HepG2 (cell line): ENCODE results near the gene DHH. TPM values are rescaled to one million over a fixed set of nuclear protein-coding genes. Genes with fewer than 3 reads are reported as not detected.

ENCODE experiments used
- ARID2 ChIP-seq: sonication (generic); formaldehyde crosslinking; IDR thresholded peaks from 2 replicates; pipeline ENCODE4 v1.8.1; 2022; ENCODE audit warnings: mild to moderate bottlenecking, missing genetic modification reagents, borderline replicate concordance
- CHD4 ChIP-seq: fragments of 200-600 bp; sonication (generic); IDR thresholded peaks from 2 replicates; pipeline ENCODE4 v1.7.0; 2017; ENCODE audit warnings: mild to moderate bottlenecking, low read length, borderline replicate concordance
- FOXP1 ChIP-seq, 2 experiments: fragments of 450-650 bp in 1 of 2; IDR thresholded peaks; 2 replicates each; pipeline ENCODE4 v1.6.1; 2017 to 2018; ENCODE audit warnings: antibody characterized with exemption in 1 of 2
- HOXA7 ChIP-seq: sonication (generic); formaldehyde crosslinking; IDR thresholded peaks from 2 replicates; pipeline ENCODE4 v1.8.1; 2022; ENCODE audit warnings: mild to moderate bottlenecking, missing genetic modification reagents, moderate library complexity
- MAF1 ChIP-seq: sonication (generic); formaldehyde crosslinking; IDR thresholded peaks from 2 replicates; pipeline ENCODE4 v1.5.0; 2020; ENCODE audit warnings: missing genetic modification reagents, borderline replicate concordance
- NFE2L2 ChIP-seq: fragments of 150-350 bp; IDR thresholded peaks from 2 replicates; pipeline ENCODE4 v1.6.1; 2014; ENCODE audit warnings: low read length
- NR2C2 ChIP-seq: sonication (generic); formaldehyde crosslinking; IDR thresholded peaks from 2 replicates; pipeline ENCODE4 v1.4.0; 2020; ENCODE audit warnings: missing genetic modification reagents, mild to moderate bottlenecking, moderate library complexity, borderline replicate concordance
- RAD21 ChIP-seq: fragments of 450-650 bp; formaldehyde crosslinking; IDR thresholded peaks from 2 replicates; pipeline ENCODE4 v1.5.0; 2020; ENCODE audit warnings: mild to moderate bottlenecking
- TAF15 ChIP-seq: fragments of 200-400 bp; formaldehyde crosslinking; IDR thresholded peaks from one replicate; pipeline ENCODE4 v1.6.1; 2018; ENCODE audit warnings: mild to moderate bottlenecking, low read depth, low read length; ENCODE audit not compliant: poor library complexity, severe bottlenecking
- XRCC5 ChIP-seq: fragments of 200-400 bp; formaldehyde crosslinking; optimal IDR thresholded peaks from 2 replicates; pipeline ENCODE3; 2017; ENCODE audit warnings: mild to moderate bottlenecking, low read length
- ZNF20 ChIP-seq: sonication (generic); formaldehyde crosslinking; IDR thresholded peaks from 2 replicates; pipeline ENCODE4 v1.4.0; 2020; ENCODE audit warnings: mild to moderate bottlenecking, moderate library complexity, missing genetic modification reagents
- ZNF629 ChIP-seq: sonication (generic); formaldehyde crosslinking; conservative IDR thresholded peaks from 2 replicates; pipeline ENCODE4 v1.5.0; 2020; ENCODE audit warnings: missing genetic modification reagents
- ZNF703 ChIP-seq: sonication (generic); formaldehyde crosslinking; IDR thresholded peaks from 2 replicates; pipeline ENCODE4 v1.5.1; 2020; ENCODE audit warnings: missing genetic modification reagents, mild to moderate bottlenecking, moderate library complexity, borderline replicate concordance
- ZNF768 ChIP-seq: sonication (generic); formaldehyde crosslinking; IDR thresholded peaks from 2 replicates; pipeline ENCODE4 v1.4.0; 2020; ENCODE audit warnings: missing genetic modification reagents
- ZNF788 ChIP-seq: sonication (generic); formaldehyde crosslinking; IDR thresholded peaks from 2 replicates; pipeline ENCODE4 v1.5.0; 2020; ENCODE audit warnings: mild to moderate bottlenecking, missing genetic modification reagents, borderline replicate concordance
- polyA plus RNA-seq, 8 experiments: library from polyadenylated mRNA; depleted of rRNA in 3 of 8; stranded (reverse) in 7 of 8; unstranded in 1 of 8; fragments of >200 nt; fragmentation: Illumina TruSeq in 4 of 8; extraction: Trizol in 4 of 8; gene quantifications; 2 replicates each; pipeline versions ENCODE4 v1.2.1 to v1.2.3, GENCODE V29; 2011 to 2016; ENCODE audit warnings: low read depth in 4 of 8, missing spikeins in 1 of 8, mixed read lengths in 1 of 8; ENCODE audit not compliant: insufficient read depth in 1 of 8
- total RNA-seq, 5 experiments: library from RNA; depleted of rRNA; stranded (reverse); fragments of >200 nt; fragmentation: Illumina TruSeq; extraction: Trizol; gene quantifications; 2 replicates each; pipeline ENCODE4 v1.2.3, GENCODE V29; 2016; ENCODE audit warnings: low read depth in 1 of 5
- TF ChIP-seq, protein P1 (sequence below): sonication (generic); formaldehyde crosslinking; IDR thresholded peaks from 2 replicates; pipeline ENCODE4 v1.4.0; 2020; ENCODE audit warnings: missing genetic modification reagents
- TF ChIP-seq, protein P2 (sequence below): sonication (generic); formaldehyde crosslinking; IDR thresholded peaks from 2 replicates; pipeline ENCODE4 v1.5.1; 2020; ENCODE audit warnings: missing genetic modification reagents, mild to moderate bottlenecking, borderline replicate concordance
- TF ChIP-seq, protein P3 (sequence below): sonication (generic); formaldehyde crosslinking; IDR thresholded peaks from 2 replicates; pipeline ENCODE4 v1.4.0; 2020; ENCODE audit warnings: missing genetic modification reagents, mild to moderate bottlenecking, borderline replicate concordance
- TF ChIP-seq, protein P4 (sequence below): IDR thresholded peaks from 2 replicates; pipeline ENCODE4 v1.6.1; 2016
- TF ChIP-seq, protein P5 (sequence below): sonication (generic); formaldehyde crosslinking; IDR thresholded peaks from 2 replicates; pipeline ENCODE4 v1.5.0; 2020; ENCODE audit warnings: mild to moderate bottlenecking, missing genetic modification reagents

The DHH gene
- total and polyA plus RNA-seq, 2 of the 13 experiments (the other 11 are each of a cell fraction or from before 2014, with no cell fraction given) = not detected

DNA sequence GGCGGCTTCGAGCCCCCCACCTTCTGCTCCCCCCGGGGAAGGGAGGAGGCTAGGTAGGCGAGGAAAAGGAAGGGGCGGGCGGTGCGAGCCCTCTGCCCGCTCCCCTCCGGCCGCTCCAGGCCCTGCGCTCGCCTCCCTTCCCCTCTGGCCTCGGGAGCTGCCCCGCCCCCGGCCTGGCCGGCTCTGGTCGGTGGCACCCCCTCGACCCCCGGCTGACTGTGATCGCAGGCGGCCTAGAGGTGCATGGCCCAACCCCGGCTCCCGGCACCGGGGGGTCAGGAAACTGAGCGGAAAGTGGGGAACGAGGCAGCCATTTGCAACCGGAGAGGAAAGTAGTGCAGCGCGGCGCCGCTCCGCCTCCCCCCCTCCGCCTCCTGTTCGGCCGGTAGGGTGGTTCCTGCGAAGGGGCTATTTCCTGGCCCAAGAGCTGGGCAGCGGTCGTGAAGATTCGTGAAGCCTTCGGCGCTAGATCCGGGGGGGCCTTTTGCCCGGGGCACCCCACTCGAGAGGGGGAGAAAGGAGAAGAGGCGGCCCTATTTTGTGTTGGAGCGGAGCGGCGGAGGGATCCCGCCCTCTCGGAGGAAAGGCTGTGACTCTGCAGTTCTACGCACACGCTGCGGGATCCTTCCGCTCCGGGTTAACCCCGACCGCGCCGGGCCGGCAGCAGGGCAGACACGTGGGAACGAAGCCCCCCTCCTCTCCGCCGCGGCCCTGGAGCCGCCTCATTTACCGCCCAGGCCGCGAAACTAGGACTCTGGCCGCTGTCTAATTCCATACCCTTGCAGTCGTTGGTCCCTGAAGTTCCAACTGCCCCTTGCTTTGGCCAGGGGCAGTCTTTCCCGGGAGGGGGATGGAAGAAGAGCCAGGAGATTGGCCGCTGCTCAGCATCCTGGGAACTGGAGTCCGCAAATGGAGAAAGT, 34.1 kb downstream of the DHH start, which contains the start of gene KMT2D (continued):
- TF ChIP-seq, protein P1, sequence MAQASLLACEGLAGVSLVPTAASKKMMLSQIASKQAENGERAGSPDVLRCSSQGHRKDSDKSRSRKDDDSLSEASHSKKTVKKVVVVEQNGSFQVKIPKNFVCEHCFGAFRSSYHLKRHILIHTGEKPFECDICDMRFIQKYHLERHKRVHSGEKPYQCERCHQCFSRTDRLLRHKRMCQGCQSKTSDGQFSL (CRISPR knock-in tag) = peak; percentile 91
- TF ChIP-seq, protein P2, sequence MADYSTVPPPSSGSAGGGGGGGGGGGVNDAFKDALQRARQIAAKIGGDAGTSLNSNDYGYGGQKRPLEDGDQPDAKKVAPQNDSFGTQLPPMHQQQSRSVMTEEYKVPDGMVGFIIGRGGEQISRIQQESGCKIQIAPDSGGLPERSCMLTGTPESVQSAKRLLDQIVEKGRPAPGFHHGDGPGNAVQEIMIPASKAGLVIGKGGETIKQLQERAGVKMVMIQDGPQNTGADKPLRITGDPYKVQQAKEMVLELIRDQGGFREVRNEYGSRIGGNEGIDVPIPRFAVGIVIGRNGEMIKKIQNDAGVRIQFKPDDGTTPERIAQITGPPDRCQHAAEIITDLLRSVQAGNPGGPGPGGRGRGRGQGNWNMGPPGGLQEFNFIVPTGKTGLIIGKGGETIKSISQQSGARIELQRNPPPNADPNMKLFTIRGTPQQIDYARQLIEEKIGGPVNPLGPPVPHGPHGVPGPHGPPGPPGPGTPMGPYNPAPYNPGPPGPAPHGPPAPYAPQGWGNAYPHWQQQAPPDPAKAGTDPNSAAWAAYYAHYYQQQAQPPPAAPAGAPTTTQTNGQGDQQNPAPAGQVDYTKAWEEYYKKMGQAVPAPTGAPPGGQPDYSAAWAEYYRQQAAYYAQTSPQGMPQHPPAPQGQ = no peak
- TF ChIP-seq, protein P3, sequence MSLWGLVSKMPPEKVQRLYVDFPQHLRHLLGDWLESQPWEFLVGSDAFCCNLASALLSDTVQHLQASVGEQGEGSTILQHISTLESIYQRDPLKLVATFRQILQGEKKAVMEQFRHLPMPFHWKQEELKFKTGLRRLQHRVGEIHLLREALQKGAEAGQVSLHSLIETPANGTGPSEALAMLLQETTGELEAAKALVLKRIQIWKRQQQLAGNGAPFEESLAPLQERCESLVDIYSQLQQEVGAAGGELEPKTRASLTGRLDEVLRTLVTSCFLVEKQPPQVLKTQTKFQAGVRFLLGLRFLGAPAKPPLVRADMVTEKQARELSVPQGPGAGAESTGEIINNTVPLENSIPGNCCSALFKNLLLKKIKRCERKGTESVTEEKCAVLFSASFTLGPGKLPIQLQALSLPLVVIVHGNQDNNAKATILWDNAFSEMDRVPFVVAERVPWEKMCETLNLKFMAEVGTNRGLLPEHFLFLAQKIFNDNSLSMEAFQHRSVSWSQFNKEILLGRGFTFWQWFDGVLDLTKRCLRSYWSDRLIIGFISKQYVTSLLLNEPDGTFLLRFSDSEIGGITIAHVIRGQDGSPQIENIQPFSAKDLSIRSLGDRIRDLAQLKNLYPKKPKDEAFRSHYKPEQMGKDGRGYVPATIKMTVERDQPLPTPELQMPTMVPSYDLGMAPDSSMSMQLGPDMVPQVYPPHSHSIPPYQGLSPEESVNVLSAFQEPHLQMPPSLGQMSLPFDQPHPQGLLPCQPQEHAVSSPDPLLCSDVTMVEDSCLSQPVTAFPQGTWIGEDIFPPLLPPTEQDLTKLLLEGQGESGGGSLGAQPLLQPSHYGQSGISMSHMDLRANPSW (CRISPR knock-in tag) = no peak
- no peak for TF ChIP-seq RAD21 (CRISPR knock-in tag)
- peak; percentile 68 for TF ChIP-seq TAF15
- 0 out of 2 replicates have a peak, but pooled peaks have one; percentile 23 for TF ChIP-seq FOXP1 (IDR thresholded peaks at IDR 0.05)
- TF ChIP-seq FOXP1 (CRISPR knock-in tag; IDR thresholded peaks at IDR 0.05) = peak; percentile 32; the same call in 1 of the 2 replicates
- peak; percentile 78; the same call in 1 of the 2 replicates for TF ChIP-seq ZNF703 (CRISPR knock-in tag)
- TF ChIP-seq XRCC5 = peak; percentile 97
- TF ChIP-seq, protein P4, sequence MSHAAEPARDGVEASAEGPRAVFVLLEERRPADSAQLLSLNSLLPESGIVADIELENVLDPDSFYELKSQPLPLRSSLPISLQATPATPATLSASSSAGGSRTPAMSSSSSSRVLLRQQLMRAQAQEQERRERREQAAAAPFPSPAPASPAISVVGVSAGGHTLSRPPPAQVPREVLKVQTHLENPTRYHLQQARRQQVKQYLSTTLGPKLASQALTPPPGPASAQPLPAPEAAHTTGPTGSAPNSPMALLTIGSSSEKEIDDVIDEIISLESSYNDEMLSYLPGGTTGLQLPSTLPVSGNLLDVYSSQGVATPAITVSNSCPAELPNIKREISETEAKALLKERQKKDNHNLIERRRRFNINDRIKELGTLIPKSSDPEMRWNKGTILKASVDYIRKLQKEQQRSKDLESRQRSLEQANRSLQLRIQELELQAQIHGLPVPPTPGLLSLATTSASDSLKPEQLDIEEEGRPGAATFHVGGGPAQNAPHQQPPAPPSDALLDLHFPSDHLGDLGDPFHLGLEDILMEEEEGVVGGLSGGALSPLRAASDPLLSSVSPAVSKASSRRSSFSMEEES (CRISPR knock-in tag) = peak; percentile 56; the same call in 1 of the 2 replicates
- no peak for TF ChIP-seq CHD4
- TF ChIP-seq ARID2 (CRISPR knock-in tag) = 0 out of 2 replicates have a peak, but pooled peaks have one; percentile 59
- TF ChIP-seq ZNF788 (CRISPR knock-in tag) = peak; percentile 94
- peak; percentile 51; the same call in 1 of the 2 replicates for TF ChIP-seq ZNF768 (CRISPR knock-in tag)
- TF ChIP-seq ZNF20 (CRISPR knock-in tag) = peak; percentile 95
- TF ChIP-seq NFE2L2 = peak; percentile 70
- TF ChIP-seq HOXA7 (CRISPR knock-in tag) = peak; percentile 87; the same call in 1 of the 2 replicates
- TF ChIP-seq NR2C2 (CRISPR knock-in tag) = peak; percentile 68
- TF ChIP-seq, protein P5, sequence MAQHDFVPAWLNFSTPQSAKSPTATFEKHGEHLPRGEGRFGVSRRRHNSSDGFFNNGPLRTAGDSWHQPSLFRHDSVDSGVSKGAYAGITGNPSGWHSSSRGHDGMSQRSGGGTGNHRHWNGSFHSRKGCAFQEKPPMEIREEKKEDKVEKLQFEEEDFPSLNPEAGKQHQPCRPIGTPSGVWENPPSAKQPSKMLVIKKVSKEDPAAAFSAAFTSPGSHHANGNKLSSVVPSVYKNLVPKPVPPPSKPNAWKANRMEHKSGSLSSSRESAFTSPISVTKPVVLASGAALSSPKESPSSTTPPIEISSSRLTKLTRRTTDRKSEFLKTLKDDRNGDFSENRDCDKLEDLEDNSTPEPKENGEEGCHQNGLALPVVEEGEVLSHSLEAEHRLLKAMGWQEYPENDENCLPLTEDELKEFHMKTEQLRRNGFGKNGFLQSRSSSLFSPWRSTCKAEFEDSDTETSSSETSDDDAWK = no peak
- TF ChIP-seq ZNF629 (CRISPR knock-in tag) = no peak
- TF ChIP-seq MAF1 (CRISPR knock-in tag) = no peak
